GM18867 (cell line): Measurements from ENCODE around the gene FBF1.

Experiments
- ATAC-seq: cut with Tn5 transposase; IDR thresholded peaks from one replicate; pipeline ENCODE4 v1.9.1; 2021; ENCODE audit warnings: mild to moderate bottlenecking, moderate library complexity; ENCODE audit not compliant: unreplicated experiment

The FBF1 gene

DNA sequence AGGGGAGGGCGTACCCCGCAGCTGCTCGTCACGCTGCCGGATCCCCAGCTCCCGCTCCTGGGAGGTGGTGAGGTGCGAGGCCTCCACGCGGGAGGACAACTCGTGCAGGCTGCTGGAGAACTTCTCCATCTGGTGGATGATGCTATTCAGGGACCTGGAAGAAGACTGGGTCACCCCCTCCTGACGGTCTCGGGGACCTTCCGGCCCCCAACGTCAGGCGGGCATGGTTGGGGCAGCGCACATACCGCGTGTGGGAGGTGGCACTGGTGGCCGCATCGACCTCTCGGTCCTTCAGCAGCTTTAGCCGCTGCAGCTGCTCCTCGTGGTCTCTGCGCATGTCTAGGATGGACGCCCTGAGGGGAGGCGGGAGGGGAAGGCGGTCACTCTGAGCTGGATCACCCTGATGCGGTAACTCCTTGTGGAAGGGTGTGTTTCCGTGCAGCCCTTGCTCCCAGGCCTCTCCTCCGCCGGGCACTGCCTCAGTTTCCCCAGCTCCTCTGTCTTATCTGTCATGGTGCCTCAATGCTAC lies 22.9 kb downstream of the FBF1 start:
- no peak for ATAC-seq

DNA sequence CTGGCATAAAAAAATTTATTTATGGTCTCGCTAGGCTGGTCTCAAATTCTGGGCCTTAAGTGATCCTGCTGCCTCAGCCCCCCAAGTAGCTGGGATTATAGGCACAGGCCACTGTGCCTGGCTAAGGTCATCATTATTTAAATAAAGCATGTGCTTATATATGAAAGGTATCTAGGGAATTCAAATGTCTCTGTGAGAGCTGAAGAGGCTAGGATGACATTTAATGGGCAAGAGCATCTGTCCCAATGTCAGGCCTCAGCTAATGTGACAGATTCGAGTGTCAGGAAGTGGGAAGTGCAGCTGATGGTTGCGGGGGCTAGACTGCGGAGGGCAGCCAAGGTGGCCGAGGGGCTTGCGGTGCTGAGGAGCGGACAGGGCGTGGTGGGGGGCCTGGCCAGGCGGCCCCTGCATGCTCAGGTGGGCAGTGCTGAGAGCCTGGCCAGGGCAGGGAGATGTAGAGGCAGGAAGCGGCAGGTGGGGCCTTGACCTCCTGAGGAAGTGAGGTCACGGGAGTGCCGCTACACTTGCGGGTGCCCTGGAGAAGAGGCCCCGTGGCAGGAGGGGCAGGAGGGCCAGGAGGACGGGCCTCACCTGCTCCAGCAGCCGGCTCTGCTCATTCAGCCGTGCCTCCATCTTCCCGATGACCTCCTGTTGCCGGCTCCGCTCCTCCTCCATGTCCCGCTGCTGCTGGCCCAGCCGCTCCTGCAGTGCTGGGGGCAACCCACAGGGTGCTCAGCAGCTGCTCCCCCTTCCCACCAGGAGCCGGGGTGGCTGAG lies 23.5 kb downstream of the FBF1 start:
- ATAC-seq = no peak

DNA sequence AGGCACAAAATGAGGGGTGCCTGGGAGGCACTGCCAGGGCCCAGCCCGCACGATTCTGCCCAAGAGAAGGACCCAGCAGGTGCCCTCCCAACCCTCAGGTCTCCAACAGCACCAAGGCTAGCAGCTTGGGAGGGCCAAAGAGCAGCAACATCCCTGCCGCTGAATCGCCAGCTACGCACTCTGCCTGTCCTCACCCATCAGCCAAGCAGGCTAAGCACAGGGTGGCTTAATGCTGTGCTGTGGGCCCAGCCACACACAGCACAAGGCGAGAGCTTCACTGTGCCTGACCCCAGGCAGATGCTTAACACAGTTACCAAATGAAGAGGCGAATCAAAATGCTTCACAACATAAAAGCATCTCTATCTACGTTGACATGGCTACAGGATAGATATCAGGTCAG lies 25.6 kb downstream of the FBF1 start:
- no peak for ATAC-seq

GRCh38 chr17:75914643-75915267 lies 26.1 kb downstream of the FBF1 start:
- no peak for ATAC-seq

DNA sequence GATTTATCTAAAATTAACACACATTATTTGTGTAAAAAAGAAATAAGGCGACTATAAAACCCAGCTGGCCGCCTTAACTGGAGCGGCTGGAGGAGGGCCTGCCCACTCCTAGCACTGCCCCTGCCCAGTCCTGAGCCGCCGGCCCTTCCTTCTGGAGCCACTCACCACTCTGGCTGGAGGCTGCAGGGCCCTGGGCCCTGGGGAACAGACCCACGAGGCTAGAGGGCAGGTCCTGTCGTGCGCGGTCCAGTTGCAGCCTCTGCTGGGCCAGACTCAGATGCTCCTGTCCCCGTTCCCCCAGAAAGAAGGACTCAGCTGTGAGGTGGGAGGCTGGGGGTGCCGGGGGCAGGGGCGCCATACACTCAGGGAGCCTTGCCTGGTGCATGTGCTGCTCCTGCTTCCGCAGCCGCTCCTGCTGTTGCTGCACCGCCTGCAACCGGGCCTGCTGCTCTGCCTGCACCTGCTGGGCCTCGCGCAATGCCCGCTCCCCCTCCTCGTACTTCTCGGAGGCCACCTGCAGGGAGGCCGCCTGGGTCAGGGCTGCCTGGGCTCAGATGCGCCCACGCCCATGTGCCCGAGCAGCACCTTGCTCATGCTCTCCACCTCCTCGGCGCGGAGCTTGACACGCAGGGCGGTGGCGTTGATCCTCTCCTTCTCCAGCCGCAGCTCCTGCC lies 27.2 kb downstream of the FBF1 start:
- no peak for ATAC-seq

- no peak for ATAC-seq
Observed at GRCh38 chr17:75910699-75911098, 30.1 kb downstream of the FBF1 start.

GRCh38 chr17:75909812-75910274 lies 31.0 kb downstream of the FBF1 start:
- no peak for ATAC-seq

DNA sequence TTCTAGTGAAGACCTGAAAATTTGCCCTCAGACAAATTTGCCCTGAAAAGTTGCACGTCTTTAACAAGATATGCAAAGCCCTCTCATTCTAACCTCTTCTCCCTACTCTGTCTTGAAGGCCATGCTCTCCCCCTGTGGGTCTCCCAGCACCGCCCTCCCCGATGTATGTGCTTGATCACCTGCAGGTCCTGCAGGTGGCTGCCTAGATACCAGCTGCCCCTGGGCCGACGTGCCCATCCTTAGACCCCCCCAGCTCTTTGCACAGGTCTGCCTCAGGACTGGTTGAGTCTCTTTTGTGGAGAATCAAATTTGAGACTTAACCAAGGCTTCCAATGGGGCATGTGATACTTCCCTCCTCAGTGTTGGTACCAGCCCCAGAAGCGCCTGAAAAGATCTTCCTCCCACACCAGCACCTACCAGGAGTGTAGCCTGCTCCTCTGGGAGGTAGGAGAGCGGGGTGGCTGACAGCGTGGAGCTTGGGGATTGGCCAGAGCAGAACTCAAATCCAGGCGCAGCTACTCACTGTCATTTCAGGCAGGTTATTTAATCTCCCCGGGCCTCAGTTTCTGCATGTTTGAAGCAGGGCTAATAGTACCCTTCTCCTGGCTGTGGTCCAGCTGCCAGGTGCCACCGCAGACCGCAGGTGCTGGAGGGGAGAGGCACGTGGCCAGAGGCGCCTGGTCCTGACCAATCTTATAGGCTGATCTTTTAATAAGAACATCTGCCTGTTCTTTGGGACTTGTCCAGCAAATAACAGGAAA lies 31.6 kb downstream of the FBF1 start:
- ATAC-seq = no peak

DNA sequence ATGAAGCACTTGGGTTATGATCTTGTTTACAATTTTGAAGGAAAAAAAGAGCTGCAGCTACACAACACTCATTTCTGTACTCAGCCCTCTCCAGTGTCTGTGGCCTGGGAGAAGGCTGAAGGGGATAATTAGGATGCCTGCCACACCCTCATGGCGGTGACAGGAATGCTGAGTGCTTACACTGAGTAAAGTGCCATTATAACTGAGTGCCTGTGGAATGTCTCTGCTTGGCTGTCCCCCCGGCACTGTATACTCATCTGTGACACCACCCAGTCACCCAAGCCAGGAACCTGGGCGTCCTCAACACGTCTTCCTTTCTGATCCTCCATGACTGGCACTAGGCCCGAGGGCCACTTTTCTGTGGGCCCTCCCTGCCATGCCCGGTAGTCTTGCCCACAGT lies 32.6 kb downstream of the FBF1 start:
- no peak for ATAC-seq

DNA sequence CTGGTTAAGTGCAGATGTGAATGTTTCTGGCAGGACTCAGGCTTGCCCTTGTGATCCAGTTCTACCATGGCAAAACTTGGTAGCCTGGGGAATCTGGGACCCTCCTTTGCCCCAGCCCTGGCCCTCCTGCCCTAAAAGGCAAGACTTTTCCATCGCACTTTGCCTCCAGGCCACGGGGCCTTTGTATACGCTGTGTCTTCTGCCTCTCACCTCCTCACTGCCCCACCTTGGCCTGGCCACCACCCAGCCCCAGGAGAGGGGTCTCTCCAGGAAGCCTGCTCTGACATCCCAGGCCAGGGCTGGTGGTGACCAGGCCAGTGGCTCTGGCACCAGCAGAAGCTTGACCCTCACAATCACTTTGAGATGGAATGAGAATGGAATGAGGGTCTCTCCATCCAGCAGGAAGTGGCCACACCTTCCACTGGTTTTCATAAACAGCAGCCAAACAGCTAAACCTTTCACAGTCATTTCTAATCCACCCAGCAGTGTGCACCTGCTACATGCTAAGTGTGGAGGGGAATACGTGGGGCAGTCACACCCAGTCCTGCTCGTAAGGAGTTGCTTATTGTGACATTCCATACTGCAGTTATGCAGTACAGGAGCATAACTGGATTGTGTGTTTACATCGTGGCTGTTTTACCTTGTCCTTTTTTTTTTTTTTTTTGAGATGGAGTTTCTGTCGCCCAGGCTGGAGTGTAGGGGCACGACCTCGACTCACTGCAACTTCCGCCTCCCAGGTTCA lies 34.5 kb downstream of the FBF1 start:
- no peak for ATAC-seq

GRCh38 chr17:75904749-75905521 lies 35.9 kb downstream of the FBF1 start, which contains the start of gene MRPL38:
Gene MRPL38 (minus strand): TSS chr17:75904884. CDS start chr17:75904875, 9 bp downstream.
- peak; percentile 88 for ATAC-seq

DNA sequence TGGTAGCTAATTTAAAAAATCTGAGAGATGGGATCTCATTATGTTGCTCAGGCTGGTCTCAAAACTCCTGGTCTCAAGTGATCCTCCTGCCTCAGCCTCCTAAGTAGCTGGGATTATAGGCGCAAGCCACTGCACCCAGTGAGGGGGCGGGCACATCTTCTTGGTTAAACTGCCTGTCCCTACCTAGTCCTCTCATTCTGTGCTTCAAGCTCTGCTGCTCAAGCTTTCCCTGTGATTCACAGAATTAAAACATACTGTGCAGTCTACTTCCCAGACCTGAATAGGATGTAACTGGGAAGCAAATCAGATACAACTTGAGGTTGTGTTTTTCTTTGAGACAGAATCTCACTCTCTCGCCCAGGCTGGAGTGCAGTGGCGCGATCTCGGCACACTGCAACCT lies 38.4 kb downstream of the FBF1 start:
- ATAC-seq = no peak

DNA sequence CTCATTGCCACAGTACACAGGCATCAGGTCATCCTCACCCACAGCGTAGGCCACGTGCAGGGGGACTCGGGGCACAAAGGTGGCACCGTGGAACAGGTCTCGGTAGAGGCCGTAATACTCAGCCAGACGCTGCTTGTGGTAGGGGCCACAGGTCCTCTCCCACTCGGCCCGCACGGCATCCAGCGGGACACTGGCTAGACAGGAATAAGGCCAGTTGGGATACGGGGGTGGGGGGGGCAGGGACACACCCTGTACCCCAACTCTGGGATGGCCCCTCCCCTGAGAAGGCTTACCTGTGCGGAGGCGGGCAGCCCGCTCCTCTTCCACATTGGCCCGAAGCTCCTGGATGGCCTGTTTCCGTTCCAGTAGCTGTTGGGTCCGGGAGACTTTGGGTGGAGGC lies 39.1 kb downstream of the FBF1 start:
- ATAC-seq = no peak

DNA sequence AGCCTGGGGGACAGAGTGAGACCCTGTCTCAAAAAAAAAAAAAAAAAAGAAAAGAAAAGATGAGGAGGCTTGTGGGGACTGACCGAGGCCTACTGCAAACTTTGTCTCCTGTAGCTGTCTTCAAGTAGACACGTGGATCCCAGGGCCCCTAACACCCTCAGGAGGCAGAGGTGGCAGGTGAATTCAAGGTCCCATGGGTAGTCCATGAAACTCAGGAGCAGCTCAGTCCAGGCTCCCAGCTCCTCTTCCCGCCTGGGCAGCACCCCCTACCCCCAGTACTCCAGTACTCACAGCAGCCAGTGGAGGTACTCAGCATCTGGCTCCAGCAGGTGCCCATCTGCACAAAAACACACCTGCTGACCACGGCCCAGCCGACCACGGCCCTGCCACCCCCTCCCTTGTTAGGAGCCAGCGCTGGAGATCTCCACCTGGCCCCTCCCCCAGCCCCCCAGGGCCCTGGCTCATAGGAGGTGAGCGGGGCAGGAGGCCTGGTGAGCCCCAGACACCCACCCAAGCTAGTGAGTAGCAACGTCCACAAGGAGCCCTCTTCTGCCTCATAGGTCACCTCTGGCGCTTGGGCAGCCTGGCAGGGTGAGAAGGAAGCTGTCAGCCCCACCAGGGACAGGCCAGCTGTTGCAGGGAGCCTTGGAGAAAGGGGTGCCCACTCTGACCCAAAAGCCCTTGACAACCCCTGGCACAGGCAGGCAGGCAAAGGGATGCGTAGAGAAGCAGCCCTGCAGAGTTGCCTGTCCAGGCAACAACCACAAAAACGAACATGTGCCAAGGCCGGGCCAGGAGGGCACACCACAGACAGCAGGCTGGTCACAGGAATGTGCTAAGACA lies 39.9 kb downstream of the FBF1 start:
- ATAC-seq = no peak

GRCh38 chr17:75899767-75900468 lies 40.9 kb downstream of the FBF1 start:
- no peak for ATAC-seq

DNA sequence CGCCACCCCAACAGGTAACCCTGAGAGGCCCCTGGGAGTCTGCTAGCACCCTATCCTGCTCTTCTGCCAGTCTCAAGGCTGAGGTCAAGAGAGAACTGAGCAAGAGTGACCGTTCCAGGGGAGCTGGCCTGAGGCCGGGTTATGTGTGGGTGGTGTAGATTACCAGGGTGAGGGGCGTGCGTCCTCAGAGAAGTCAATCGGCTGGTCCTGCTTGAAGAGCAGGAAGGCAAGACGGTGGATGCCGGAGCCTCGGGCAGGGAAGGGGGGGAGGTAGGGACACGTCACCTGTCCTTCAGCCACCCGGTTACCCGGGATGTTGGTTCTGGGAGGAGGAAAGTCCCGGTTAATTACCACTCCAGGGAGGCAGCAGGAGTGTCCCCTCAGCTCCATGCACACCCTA lies 41.5 kb downstream of the FBF1 start:
- ATAC-seq = no peak

- ATAC-seq = no peak
Observed at GRCh38 chr17:75898791-75899190, 42.1 kb downstream of the FBF1 start.

GRCh38 chr17:75898065-75898464 lies 42.8 kb downstream of the FBF1 start:
- ATAC-seq = no peak
